GM12878 (cell line): ENCODE results near the gene FTO. TPM values are rescaled to one million over a fixed set of nuclear protein-coding genes. Genes with fewer than 3 reads are reported as not detected.

Experiments used
- ATAC-seq: fragments of 200-7000 bp; cut with Tn5 transposase; 3 replicates; pipeline ENCODE4 v1.9.1; 2020; ENCODE audit warnings: mild to moderate bottlenecking, moderate library complexity
- BruUV-seq: library from RNA; stranded (reverse); fragments of 400-500 nt; replicated peaks from 2 replicates; lab custom pipeline; 2021; lab: Mats Ljungman, UMichigan
- CTCF ChIA-PET: fragments of 300-600 bp; sonication (Branson Sonifier 250); formaldehyde crosslinking; extraction: SDS; loops from one replicate; lab custom pipeline; 2021; ENCODE audit warnings: inconsistent platforms; lab: Yijun Ruan, JAX
- POLR2A ChIA-PET: fragments of 350-600 bp; formaldehyde crosslinking; extraction: SDS; loops from one replicate; lab custom pipeline; 2021; ENCODE audit warnings: inconsistent platforms; lab: Charles Lee
- RAD21 ChIA-PET: fragments of 300-600 bp; sonication (Branson Sonifier 250); formaldehyde crosslinking; loops from one replicate; lab custom pipeline; 2023; ENCODE audit warnings: antibody characterized with exemption; ENCODE audit not compliant: unreplicated experiment; lab: Charles Lee
- SMC1A ChIA-PET: fragments of 300-600 bp; sonication (Branson Sonifier 250); formaldehyde crosslinking; loops from one replicate; lab custom pipeline; 2023; ENCODE audit not compliant: unreplicated experiment, uncharacterized antibody; lab: Charles Lee
- DNase-seq: peaks from one replicate; pipeline ENCODE4 v3.0.0-alpha.2; 2011; ENCODE audit warnings: low read depth, low spot score
- FAIRE-seq: peaks from 3 replicates; lab custom pipeline; 2011; peaks lifted over from hg19 to GRCh38; lab: Jason Lieb, UNC
- H2AFZ ChIP-seq: 2 replicates; pipeline ENCODE4 v1.6.0; 2011; ENCODE audit warnings: low read depth, low read length, control low read depth; ENCODE audit not compliant: control insufficient read depth
- H3K27ac ChIP-seq: 2 replicates; pipeline ENCODE4 v1.5.1; 2011; ENCODE audit warnings: control low read depth; ENCODE audit not compliant: control insufficient read depth, insufficient read depth
- H3K27me3 ChIP-seq, 2 experiments: replicated peaks in 1 of 2; 2 replicates each; pipeline versions ENCODE4 v1.6.0 to v1.6.1; 2011; ENCODE audit warnings: low read length in 1 of 2; ENCODE audit not compliant: control insufficient read depth in 2 of 2, insufficient read depth in 2 of 2
- H3K36me3 ChIP-seq, 2 experiments: 2 replicates each; pipeline ENCODE4 v1.5.1; 2011; ENCODE audit warnings: low read length in 1 of 2; ENCODE audit not compliant: control insufficient read depth in 2 of 2, insufficient read depth in 2 of 2
- H3K4me1 ChIP-seq: 2 replicates; pipeline ENCODE4 v1.6.1; 2011; ENCODE audit warnings: mild to moderate bottlenecking, low read length, moderate library complexity, mixed read lengths; ENCODE audit not compliant: control insufficient read depth, insufficient read depth
- H3K4me2 ChIP-seq: 2 replicates; pipeline ENCODE4 v1.6.0; 2011; ENCODE audit warnings: control low read depth; ENCODE audit not compliant: control insufficient read depth, insufficient read depth
- H3K4me3 ChIP-seq: fragments of 200-600 bp; sonication (generic); 2 replicates; pipeline ENCODE4 v1.5.1; 2016
- H3K79me2 ChIP-seq: 2 replicates; pipeline ENCODE4 v1.6.0; 2011; ENCODE audit warnings: low read length; ENCODE audit not compliant: control insufficient read depth, insufficient read depth
- H3K9ac ChIP-seq: 2 replicates; pipeline ENCODE4 v1.8.0; 2011; ENCODE audit warnings: low read length, control low read depth, mixed read lengths; ENCODE audit not compliant: control insufficient read depth, insufficient read depth
- H3K9me3 ChIP-seq: replicated peaks from 3 replicates; pipeline ENCODE4 v1.5.1; 2011; ENCODE audit warnings: mild to moderate bottlenecking, low read length; ENCODE audit not compliant: control insufficient read depth, insufficient read depth
- H4K20me1 ChIP-seq: 2 replicates; pipeline ENCODE4 v1.6.0; 2011; ENCODE audit not compliant: control insufficient read depth, insufficient read depth
- BRCA1 ChIP-seq: IDR thresholded peaks from 2 replicates; pipeline ENCODE4 v1.6.1; 2011; ENCODE audit warnings: low read depth, low read length, improper control_type of control experiment
- E4F1 ChIP-seq: fragments of 450-650 bp; IDR thresholded peaks from 2 replicates; pipeline ENCODE4 v1.6.1; 2018; ENCODE audit warnings: borderline replicate concordance, mild to moderate bottlenecking; ENCODE audit not compliant: partially characterized antibody
- NBN ChIP-seq: fragments of 450-650 bp; IDR thresholded peaks from 2 replicates; pipeline ENCODE4 v1.6.1; 2016
- SMC3 ChIP-seq: IDR thresholded peaks from 2 replicates; pipeline ENCODE4 v1.6.1; 2011; ENCODE audit warnings: low read length, improper control_type of control experiment, borderline replicate concordance
- SRF ChIP-seq, 2 experiments: IDR thresholded peaks; 2 replicates each; pipeline ENCODE4 v1.6.1; 2011; ENCODE audit warnings: low read depth in 2 of 2, low read length in 2 of 2, mild to moderate bottlenecking in 1 of 2, moderate library complexity in 1 of 2
- ZNF24 ChIP-seq: fragments of 450-650 bp; IDR thresholded peaks from 2 replicates; pipeline ENCODE4 v1.6.1; 2017; ENCODE audit warnings: antibody characterized with exemption, mild to moderate bottlenecking
- WGBS: methylation state at CpG from one replicate; pipeline ENCODE4 v1.1.6; 2016; ENCODE audit warnings: low lambda C conversion rate; ENCODE audit not compliant: insufficient replicate concordance, insufficient coverage; ENCODE audit errors: missing lambda C conversion rate; 5-methylcytosine and 5-hydroxymethylcytosine counted together
- in situ Hi-C: fragments of 300-500 bp; cut with MboI; formaldehyde crosslinking; loops from 9 replicates; pipeline ENCODE4 v1.14.3; 2018; ENCODE audit warnings: mixed read lengths
- intact Hi-C: fragments of 100-400 bp; cut with micrococcal nuclease; formaldehyde crosslinking; loops from one replicate; pipeline ENCODE4 v1.14.2; 2022; ENCODE audit not compliant: unreplicated experiment
- polyA plus RNA-seq, 11 experiments: library from polyadenylated mRNA; depleted of rRNA in 4 of 11; unstranded in 6 of 11; stranded (reverse) in 5 of 11; fragments of >200 nt; fragmentation: Nextera tagmentation in 4 of 11; fragmentation: Illumina TruSeq in 1 of 11; extraction: Ambion mirVana in 4 of 11; extraction: Trizol in 1 of 11; gene quantifications; 1 replicate in 1 of 11; 2 replicates in 10 of 11; pipeline versions ENCODE4 v1.2.1 to v1.2.3, GENCODE V29; 2011 to 2016; ENCODE audit warnings: inconsistent platforms in 2 of 11, missing spikeins in 2 of 11, low read depth in 1 of 11
- total RNA-seq, 4 experiments: library from RNA; depleted of rRNA in 3 of 4; stranded (reverse); fragments of >200 nt in 3 of 4; fragmentation: Illumina TruSeq in 1 of 4; extraction: Trizol in 1 of 4; gene quantifications; 2 replicates each; pipeline versions ENCODE4 v1.2.1 to v1.2.3, GENCODE V29; 2013 to 2021

FTO gene
- total and polyA plus RNA-seq, 10 of the 15 experiments (the other 5 are each of a cell fraction or from before 2014, with no cell fraction given) = 20.1 to 55.0 (median 47.0) TPM

GRCh38 chr16:53896722-53897121 is 192.8 kb downstream of the FTO start:
- ChIA-PET CTCF (interaction anchor here (2.3 kb wide), 1 partner anchor 123 kb away, joined by 7 read pairs; no protein-coding TSS in a partner anchor), SMC1A (interaction anchor here (1.4 kb wide), 1 partner anchor 16 kb away, joined by 6 read pairs; no protein-coding TSS in a partner anchor), RAD21 (interaction anchor here (1.1 kb wide), 1 partner anchor 347 kb away, joined by 3 read pairs; no protein-coding TSS in a partner anchor), POLR2A (no interaction called here)
- BruUV-seq = no TSS peak
- no peak overlapping the region for H3K27ac ChIP-seq
- over 99% methylated on average over 7 of the region's 7 CpGs for WGBS
- no peak overlapping the region for H3K4me2 ChIP-seq
- H3K79me2 ChIP-seq = no peaks in the 10 kb centered on the region
- H3K9ac ChIP-seq = no peak overlapping the region
- no peaks in the 10 kb centered on the region for H3K4me1 ChIP-seq
- no peaks in the 10 kb centered on the region for H3K9me3 ChIP-seq
- no peak overlapping the region for H2AFZ ChIP-seq
- DNase-seq = no peak
- H4K20me1 ChIP-seq = no peaks in the 10 kb centered on the region
- in situ Hi-C loops (no loop called here), intact Hi-C loops (loop anchor here (10.0 kb wide), 1 partner anchor 342 kb away; no protein-coding TSS in a partner anchor)
- no peak for ATAC-seq
- H3K27me3 ChIP-seq = no peaks in the 10 kb centered on the region
- no peaks in the 10 kb centered on the region for H3K36me3 ChIP-seq
- TF ChIP-seq ZNF24 = no peak
- no peak for TF ChIP-seq SRF (IDR thresholded peaks at IDR 0.05; ENCODE audit: low read depth in 2 of 2, low read length in 2 of 2)
- TF ChIP-seq BRCA1 = no peak
- no peak for TF ChIP-seq NBN
- TF ChIP-seq SMC3 = no peak
- TF ChIP-seq E4F1 = no peak
- no peak overlapping the region for H3K4me3 ChIP-seq
- no peak for FAIRE-seq
